HepG2 (cell line): Measurements from ENCODE around the gene HSD3B7. TPM values are rescaled to one million over a fixed set of nuclear protein-coding genes. Genes with fewer than 3 reads are reported as not detected.

Experiments
- EHMT2 ChIP-seq: fragments of 200-600 bp; sonication (generic); IDR thresholded peaks from 2 replicates; pipeline ENCODE4 v1.7.0; 2017; ENCODE audit warnings: antibody characterized with exemption, low read depth, low read length, borderline replicate concordance
- HIC2 ChIP-seq: sonication (generic); formaldehyde crosslinking; IDR thresholded peaks from 2 replicates; pipeline ENCODE4 v1.9.0; 2022; ENCODE audit warnings: low read depth, missing genetic modification reagents
- HMG20B ChIP-seq: conservative IDR thresholded peaks from 2 replicates; pipeline ENCODE4 v1.6.1; 2016; ENCODE audit warnings: missing genetic modification reagents, missing compliant biosample characterization
- HOXD1 ChIP-seq: sonication (generic); formaldehyde crosslinking; IDR thresholded peaks from 2 replicates; pipeline ENCODE4 v1.5.0; 2020; ENCODE audit warnings: missing genetic modification reagents
- IKZF1 ChIP-seq: fragments of 450-650 bp; IDR thresholded peaks from 2 replicates; pipeline ENCODE4 v1.7.1; 2016
- TBL1XR1 ChIP-seq: fragments of 150-350 bp; IDR thresholded peaks from 2 replicates; pipeline ENCODE4 v1.6.1; 2014; ENCODE audit warnings: borderline replicate concordance, low read length; ENCODE audit not compliant: partially characterized antibody
- ZNF121 ChIP-seq: sonication (generic); formaldehyde crosslinking; IDR thresholded peaks from 2 replicates; pipeline ENCODE4 v1.5.0; 2020; ENCODE audit warnings: mild to moderate bottlenecking, missing genetic modification reagents
- ZNF432 ChIP-seq: sonication (generic); formaldehyde crosslinking; IDR thresholded peaks from 2 replicates; pipeline ENCODE4 v1.5.0; 2020; ENCODE audit warnings: missing genetic modification reagents, mild to moderate bottlenecking, borderline replicate concordance
- ZNF503 ChIP-seq: sonication (generic); formaldehyde crosslinking; IDR thresholded peaks from 2 replicates; pipeline ENCODE4 v1.4.0; 2020; ENCODE audit warnings: missing genetic modification reagents
- ZNF546 ChIP-seq: sonication (generic); formaldehyde crosslinking; conservative IDR thresholded peaks from 2 replicates; pipeline ENCODE4 v1.8.1; 2023; ENCODE audit warnings: mild to moderate bottlenecking, missing genetic modification reagents
- ZNF558 ChIP-seq: sonication (generic); formaldehyde crosslinking; IDR thresholded peaks from 2 replicates; pipeline ENCODE4 v1.9.0; 2022; ENCODE audit warnings: mild to moderate bottlenecking, missing genetic modification reagents, borderline replicate concordance
- ZNF691 ChIP-seq: sonication (generic); formaldehyde crosslinking; IDR thresholded peaks from 2 replicates; pipeline ENCODE4 v1.4.0; 2020; ENCODE audit warnings: missing genetic modification reagents, low read depth, mild to moderate bottlenecking, borderline replicate concordance
- ZNF761 ChIP-seq: sonication (generic); formaldehyde crosslinking; conservative IDR thresholded peaks from 2 replicates; pipeline ENCODE4 v1.4.0; 2020; ENCODE audit warnings: mild to moderate bottlenecking, missing genetic modification reagents
- ZNF781 ChIP-seq: sonication (generic); formaldehyde crosslinking; IDR thresholded peaks from 2 replicates; pipeline ENCODE4 v1.5.1; 2020; ENCODE audit warnings: borderline replicate concordance, mild to moderate bottlenecking, missing genetic modification reagents; ENCODE audit errors: not compliant biosample characterization
- polyA plus RNA-seq, 8 experiments: library from polyadenylated mRNA; depleted of rRNA in 3 of 8; stranded (reverse) in 7 of 8; unstranded in 1 of 8; fragments of >200 nt; fragmentation: Illumina TruSeq in 4 of 8; extraction: Trizol in 4 of 8; gene quantifications; 2 replicates each; pipeline versions ENCODE4 v1.2.1 to v1.2.3, GENCODE V29; 2011 to 2016; ENCODE audit warnings: low read depth in 4 of 8, missing spikeins in 1 of 8, mixed read lengths in 1 of 8; ENCODE audit not compliant: insufficient read depth in 1 of 8
- total RNA-seq, 5 experiments: library from RNA; depleted of rRNA; stranded (reverse); fragments of >200 nt; fragmentation: Illumina TruSeq; extraction: Trizol; gene quantifications; 2 replicates each; pipeline ENCODE4 v1.2.3, GENCODE V29; 2016; ENCODE audit warnings: low read depth in 1 of 5
- TF ChIP-seq, protein P1 (sequence below): conservative IDR thresholded peaks from 2 replicates; pipeline ENCODE4 v1.6.1; 2018; ENCODE audit warnings: missing genetic modification reagents

The HSD3B7 gene
- total and polyA plus RNA-seq, 2 of the 13 experiments (the other 11 are each of a cell fraction or from before 2014, with no cell fraction given) = 32.9 to 69.7 TPM

DNA sequence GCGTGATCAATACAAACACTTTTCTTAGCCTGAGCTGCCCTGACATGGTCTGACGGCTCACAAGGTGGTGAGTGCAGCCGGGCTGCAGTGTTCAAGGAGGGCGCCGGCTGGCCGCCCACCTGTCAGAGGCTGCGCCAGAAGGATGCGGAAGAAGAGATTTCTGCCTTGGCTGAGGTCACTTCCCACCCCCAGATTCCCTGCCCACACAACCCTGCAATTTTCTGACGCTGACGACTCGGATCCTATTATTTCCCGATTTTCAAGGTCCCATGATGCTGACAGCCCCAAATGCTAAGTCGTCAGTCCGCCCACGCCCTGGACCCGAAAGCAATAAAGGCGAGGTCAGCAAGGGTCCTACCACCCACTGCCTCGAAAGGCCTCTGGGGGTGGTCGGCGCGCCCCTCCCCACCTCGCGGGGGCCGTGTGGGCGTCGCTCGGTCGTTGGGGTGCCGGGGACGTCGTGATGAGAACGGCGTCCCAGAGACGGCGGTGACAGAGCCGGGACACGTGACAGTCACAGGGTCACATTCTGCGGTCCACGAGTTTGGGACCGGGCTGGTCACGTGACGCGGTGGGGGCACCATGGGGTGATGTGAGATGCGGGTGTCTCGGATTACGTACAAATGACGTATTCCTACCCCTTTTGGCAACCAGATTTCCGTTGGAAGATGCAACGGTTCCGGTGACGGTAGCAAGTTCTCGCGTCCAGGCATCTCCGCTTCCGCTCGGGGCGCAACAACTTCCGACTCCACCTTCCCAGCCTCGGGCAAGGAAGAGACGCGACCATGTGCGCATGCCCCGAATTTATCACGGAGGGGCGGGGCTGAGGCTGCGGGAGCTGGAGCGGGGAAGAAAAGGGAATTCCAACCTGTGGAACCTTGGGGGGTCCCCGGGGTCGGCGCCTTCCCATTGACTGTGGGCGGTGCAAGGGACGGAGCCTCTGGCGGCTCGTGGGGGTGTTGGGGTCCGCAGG, 48.0 kb downstream of the HSD3B7 start, which contains the start of gene STX4 (continued):
- peak; percentile 57; the same call in 1 of the 2 replicates for TF ChIP-seq ZNF503 (CRISPR knock-in tag)
- TF ChIP-seq, protein P1, sequence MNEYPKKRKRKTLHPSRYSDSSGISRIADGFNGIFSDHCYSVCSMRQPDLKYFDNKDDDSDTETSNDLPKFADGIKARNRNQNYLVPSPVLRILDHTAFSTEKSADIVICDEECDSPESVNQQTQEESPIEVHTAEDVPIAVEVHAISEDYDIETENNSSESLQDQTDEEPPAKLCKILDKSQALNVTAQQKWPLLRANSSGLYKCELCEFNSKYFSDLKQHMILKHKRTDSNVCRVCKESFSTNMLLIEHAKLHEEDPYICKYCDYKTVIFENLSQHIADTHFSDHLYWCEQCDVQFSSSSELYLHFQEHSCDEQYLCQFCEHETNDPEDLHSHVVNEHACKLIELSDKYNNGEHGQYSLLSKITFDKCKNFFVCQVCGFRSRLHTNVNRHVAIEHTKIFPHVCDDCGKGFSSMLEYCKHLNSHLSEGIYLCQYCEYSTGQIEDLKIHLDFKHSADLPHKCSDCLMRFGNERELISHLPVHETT (CRISPR knock-in tag) = no peak; the same call in 1 of the 2 replicates
- no peak for TF ChIP-seq EHMT2
- TF ChIP-seq ZNF432 = no peak
- peak; percentile 57; the same call in 1 of the 2 replicates for TF ChIP-seq ZNF558 (CRISPR knock-in tag)
- TF ChIP-seq ZNF121 = no peak; the same call in 1 of the 2 replicates
- TF ChIP-seq ZNF691 = no peak
- TF ChIP-seq ZNF781 (CRISPR knock-in tag) = peak; percentile 93
- TF ChIP-seq HOXD1 (CRISPR knock-in tag) = peak; percentile 65; the same call in 1 of the 2 replicates
- TF ChIP-seq ZNF761 = no peak
- no peak for TF ChIP-seq IKZF1
- no peak for TF ChIP-seq TBL1XR1
- TF ChIP-seq ZNF546 = peak; percentile 28; the same call in 1 of the 2 replicates
- TF ChIP-seq HIC2 (CRISPR knock-in tag) = no peak
- TF ChIP-seq HMG20B (CRISPR knock-in tag) = no peak; the same call in 1 of the 2 replicates
